ENCODE data around the gene RELN. TPM values are rescaled to one million over a fixed set of nuclear protein-coding genes. Genes with fewer than 3 reads are reported as not detected.

RELN gene
- total and polyA plus RNA-seq, 2 donors (not counting 1 experiment from before 2014, with no cell fraction given), result not detected

GRCh38 chr7:103797647-103798307 is 191.7 kb downstream of the RELN start:
- Histone ChIP-seq H3K9ac (ENCODE audit: low read length) (no peak overlapping the region), H3K36me3 (replicated peaks in 1 of 2; ENCODE audit: control extremely low read depth in 1 of 2, control insufficient read depth in 1 of 2, extremely low read depth in 1 of 2, insufficient read depth in 2 of 2, low read length in 1 of 2) (no peaks in the 10 kb centered on the region), H3K27me3 (replicated peaks in 1 of 4; ENCODE audit: control extremely low read depth in 1 of 4, control insufficient read depth in 3 of 4, insufficient read depth in 4 of 4, low read length in 3 of 4) (no peaks in the 10 kb centered on the region), H3K27ac (ENCODE audit: low read length in 2 of 2) (no peak overlapping the region), H3K9me3 (ENCODE audit: control extremely low read depth in 1 of 3, control insufficient read depth in 2 of 3, insufficient read depth in 1 of 3, low read length in 2 of 3) (no peaks in the 10 kb centered on the region), H3K79me2 (ENCODE audit: control insufficient read depth, insufficient read depth, low read length) (no peaks in the 10 kb centered on the region), H2AFZ (ENCODE audit: insufficient read depth, low read depth, low read length, poor library complexity, severe bottlenecking) (no peak overlapping the region), H4K20me1 (ENCODE audit: control insufficient read depth, insufficient read depth, low read length, poor library complexity, severe bottlenecking) (no peaks in the 10 kb centered on the region), H3K4me3 (ENCODE audit: control extremely low read depth in 1 of 5, extremely low read depth in 1 of 5, insufficient read depth in 1 of 5, low read depth in 2 of 5, low read length in 4 of 5) (no peak overlapping the region), H3K4me1 (ENCODE audit: control insufficient read depth in 2 of 2, insufficient read depth in 2 of 2, low read length in 2 of 2) (no peaks in the 10 kb centered on the region), H3K4me2 (replicated peaks; ENCODE audit: low read depth, low read length, poor library complexity, severe bottlenecking) (no peak overlapping the region)
- Mint-ChIP-seq H3K4me1 (no peaks in the 10 kb centered on the region), H3K4me3 (no peak overlapping the region), H3K27ac (no peak overlapping the region), H3K27me3 (no peaks in the 10 kb centered on the region), H3K9me3 (ENCODE audit: insufficient read depth) (no peaks in the 10 kb centered on the region)
- ChIA-PET POLR2A (no interaction called here), CTCF (no interaction called here)
- ATAC-seq (ENCODE audit: low read depth) (no peak), DNase-seq (no peak)
- 100% methylated on average over 1 of the region's 3 CpGs for WGBS (ENCODE audit: insufficient coverage)
- intact Hi-C loops (cut with micrococcal nuclease), result no loop called here
- TF ChIP-seq EZH2 (IDR thresholded peaks at IDR 0.05; ENCODE audit: borderline replicate concordance, insufficient read depth, low read depth, low read length, poor library complexity, severe bottlenecking), result no peak
- no peak for TF ChIP-seq CTCF (IDR thresholded peaks at IDR 0.05)

- no peaks in the 10 kb centered on the region for H3K27me3 Mint-ChIP-seq
- no peak for TF ChIP-seq CTCF (IDR thresholded peaks at IDR 0.05)
- no peak overlapping the region for H3K27ac Mint-ChIP-seq
- H3K9me3 ChIP-seq (ENCODE audit: control extremely low read depth in 1 of 3, control insufficient read depth in 2 of 3, insufficient read depth in 1 of 3, low read length in 2 of 3), result no peaks in the 10 kb centered on the region
- no peak overlapping the region for H3K4me2 ChIP-seq (replicated peaks; ENCODE audit: low read depth, low read length, poor library complexity, severe bottlenecking)
- POLR2A ChIA-PET, result no interaction called here
- DNase-seq (no peak), ATAC-seq (ENCODE audit: low read depth) (no peak)
- H3K4me1 Mint-ChIP-seq, result no peaks in the 10 kb centered on the region
- no peak overlapping the region for H3K27ac ChIP-seq (ENCODE audit: low read length in 2 of 2)
- no peaks in the 10 kb centered on the region for H3K9me3 Mint-ChIP-seq (ENCODE audit: insufficient read depth)
- H3K4me3 ChIP-seq (ENCODE audit: control extremely low read depth in 1 of 5, extremely low read depth in 1 of 5, insufficient read depth in 1 of 5, low read depth in 2 of 5, low read length in 4 of 5), result no peak overlapping the region
- WGBS (ENCODE audit: insufficient coverage), result 90% methylated on average over 6 of the region's 7 CpGs
- H3K79me2 ChIP-seq (ENCODE audit: control insufficient read depth, insufficient read depth, low read length), result no peaks in the 10 kb centered on the region
- intact Hi-C loops (cut with micrococcal nuclease), result no loop called here
- H2AFZ ChIP-seq (ENCODE audit: insufficient read depth, low read depth, low read length, poor library complexity, severe bottlenecking), result no peak overlapping the region
- no peak overlapping the region for H3K9ac ChIP-seq (ENCODE audit: low read length)
- H3K27me3 ChIP-seq (replicated peaks in 1 of 4; ENCODE audit: control extremely low read depth in 1 of 4, control insufficient read depth in 3 of 4, insufficient read depth in 4 of 4, low read length in 3 of 4), result no peaks in the 10 kb centered on the region
- H3K4me1 ChIP-seq (ENCODE audit: control insufficient read depth in 2 of 2, insufficient read depth in 2 of 2, low read length in 2 of 2), result no peaks in the 10 kb centered on the region
- H3K4me3 Mint-ChIP-seq, result no peak overlapping the region
- no peaks in the 10 kb centered on the region for H3K36me3 ChIP-seq (replicated peaks in 1 of 2; ENCODE audit: control extremely low read depth in 1 of 2, control insufficient read depth in 1 of 2, extremely low read depth in 1 of 2, insufficient read depth in 2 of 2, low read length in 1 of 2)
- no peaks in the 10 kb centered on the region for H4K20me1 ChIP-seq (ENCODE audit: control insufficient read depth, insufficient read depth, low read length, poor library complexity, severe bottlenecking)
- CTCF ChIA-PET, result no interaction called here
Observed at GRCh38 chr7:103796327-103796962, 193.0 kb downstream of the RELN start.

Data from B cell (primary cell).